HL-60 (cell line): ENCODE results near the gene GALNT15.

Source experiments
- DNase-seq, 2 experiments: peaks; one replicate each; pipeline ENCODE4 v3.0.0-alpha.2; 2010 to 2020; ENCODE audit warnings: low read depth in 1 of 2, low spot score in 1 of 2
- H3K27ac ChIP-seq: fragments of 250-450 bp; sonication (Bioruptor Pico); replicated peaks from 2 replicates; pipeline ENCODE4 v1.5.1; 2020; ENCODE audit warnings: mild to moderate bottlenecking, moderate library complexity
- H3K27me3 ChIP-seq: fragments of 250-450 bp; sonication (Bioruptor Pico); 2 replicates; pipeline ENCODE4 v1.5.1; 2021; ENCODE audit warnings: mild to moderate bottlenecking, moderate library complexity; ENCODE audit not compliant: insufficient read depth, poor library complexity, severe bottlenecking
- H3K4me3 ChIP-seq: replicated peaks from 2 replicates; pipeline ENCODE4 v1.5.1; 2011; ENCODE audit warnings: mild to moderate bottlenecking, control low read depth, low read length; ENCODE audit not compliant: insufficient read depth
- CTCF ChIP-seq: IDR thresholded peaks from one replicate; pipeline ENCODE4 v1.5.1; 2011; ENCODE audit warnings: low read length, control low read depth, inconsistent platforms; ENCODE audit not compliant: insufficient read depth
- GABPA ChIP-seq: IDR thresholded peaks from 2 replicates; pipeline ENCODE4 v1.6.1; 2012; ENCODE audit warnings: low read depth
- POLR2AphosphoS5 ChIP-seq: IDR thresholded peaks from 2 replicates; pipeline ENCODE4 v1.6.1; 2012; ENCODE audit warnings: low read depth
- REST ChIP-seq: IDR thresholded peaks from 2 replicates; pipeline ENCODE4 v1.6.1; 2012; ENCODE audit warnings: low read depth; ENCODE audit not compliant: insufficient replicate concordance
- SPI1 ChIP-seq: IDR thresholded peaks from 2 replicates; pipeline ENCODE4 v1.6.1; 2012; ENCODE audit warnings: low read depth, mild to moderate bottlenecking, borderline replicate concordance

GALNT15 gene

GRCh38 chr3:16148783-16149182 lies 25.7 kb upstream of the GALNT15 start:
- Histone ChIP-seq H3K27ac (no peak overlapping the region), H3K4me3 (no peak overlapping the region), H3K27me3 (peaks cover 2% of the 10 kb centered on the region)
- no peak for DNase-seq
- no peak for TF ChIP-seq CTCF
- no peak for TF ChIP-seq POLR2AphosphoS5
- TF ChIP-seq GABPA: no peak
- TF ChIP-seq REST: no peak
- TF ChIP-seq SPI1: no peak

- peaks cover 2% of the 10 kb centered on the region for H3K27me3 ChIP-seq
- no peak overlapping the region for H3K27ac ChIP-seq
- H3K4me3 ChIP-seq: no peak overlapping the region
- no peak for TF ChIP-seq GABPA
- no peak for TF ChIP-seq CTCF
- TF ChIP-seq REST: no peak
- TF ChIP-seq SPI1: no peak
- no peak for DNase-seq
Observed at GRCh38 chr3:16150285-16150684, 24.2 kb upstream of the GALNT15 start.

- no peak overlapping the region for H3K27ac ChIP-seq
- H3K4me3 ChIP-seq: no peak overlapping the region
- H3K27me3 ChIP-seq: peaks cover 2% of the 10 kb centered on the region
- DNase-seq: no peak
- TF ChIP-seq POLR2AphosphoS5 (no peak), GABPA (no peak), CTCF (no peak), SPI1 (no peak), REST (no peak)
Observed at GRCh38 chr3:16151109-16151508, 23.4 kb upstream of the GALNT15 start.
